HUES48 (cell line): ENCODE data around the gene BPTF.
A peak's percentile ranks its signal among the peaks of the same experiment; 100 is the strongest.
"Not testable (repeated sequence)": the region's sequence is repeated elsewhere in the genome, so short reads cannot be mapped to it uniquely, and the experiment has no call there.

Experiments
- H3K27ac ChIP-seq: one replicate; pipeline ENCODE4 v1.7.0; 2013; ENCODE audit warnings: low read depth, low read length, inconsistent platforms
- H3K27me3 ChIP-seq: 2 replicates; pipeline ENCODE4 v1.6.1; 2013; ENCODE audit warnings: mild to moderate bottlenecking, low read length; ENCODE audit not compliant: control insufficient read depth, insufficient read depth
- H3K36me3 ChIP-seq: 2 replicates; pipeline ENCODE4 v1.6.1; 2013; ENCODE audit warnings: low read length; ENCODE audit not compliant: control insufficient read depth, insufficient read depth
- H3K4me1 ChIP-seq: 2 replicates; pipeline ENCODE4 v1.6.1; 2013; ENCODE audit warnings: mild to moderate bottlenecking, low read length; ENCODE audit not compliant: control insufficient read depth, insufficient read depth
- H3K4me3 ChIP-seq: 2 replicates; pipeline ENCODE4 v1.5.1; 2013; ENCODE audit warnings: mild to moderate bottlenecking, low read depth, low read length
- H3K9ac ChIP-seq: 2 replicates; pipeline ENCODE4 v1.6.1; 2013; ENCODE audit warnings: mild to moderate bottlenecking, low read depth, low read length, moderate library complexity
- H3K9me3 ChIP-seq: 2 replicates; pipeline ENCODE4 v1.6.1; 2013; ENCODE audit warnings: low read length; ENCODE audit not compliant: control insufficient read depth, insufficient read depth

Gene BPTF

DNA sequence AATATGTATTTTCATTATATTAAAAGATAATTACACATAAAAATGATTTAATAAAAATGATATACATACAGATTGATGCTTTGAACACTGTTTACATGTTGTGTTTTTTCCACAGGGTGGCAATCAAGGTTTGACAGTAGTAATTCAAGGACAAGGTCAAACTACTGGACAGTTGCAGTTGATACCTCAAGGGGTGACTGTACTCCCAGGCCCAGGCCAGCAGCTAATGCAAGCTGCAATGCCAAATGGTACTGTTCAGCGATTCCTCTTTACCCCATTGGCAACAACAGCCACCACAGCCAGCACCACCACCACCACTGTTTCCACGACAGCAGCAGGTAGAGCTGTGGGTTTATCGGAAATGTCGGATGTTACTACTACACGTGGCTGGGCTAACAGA is 118.7 kb downstream of the BPTF start:
- H3K9ac ChIP-seq = no peak overlapping the region
- H3K27me3 ChIP-seq = no peaks in the 10 kb centered on the region
- no peak overlapping the region for H3K4me3 ChIP-seq
- H3K4me1 ChIP-seq = no peaks in the 10 kb centered on the region
- H3K27ac ChIP-seq = no peak overlapping the region
- no peaks in the 10 kb centered on the region for H3K9me3 ChIP-seq
- H3K36me3 ChIP-seq = peaks cover 100% of the 10 kb centered on the region

DNA sequence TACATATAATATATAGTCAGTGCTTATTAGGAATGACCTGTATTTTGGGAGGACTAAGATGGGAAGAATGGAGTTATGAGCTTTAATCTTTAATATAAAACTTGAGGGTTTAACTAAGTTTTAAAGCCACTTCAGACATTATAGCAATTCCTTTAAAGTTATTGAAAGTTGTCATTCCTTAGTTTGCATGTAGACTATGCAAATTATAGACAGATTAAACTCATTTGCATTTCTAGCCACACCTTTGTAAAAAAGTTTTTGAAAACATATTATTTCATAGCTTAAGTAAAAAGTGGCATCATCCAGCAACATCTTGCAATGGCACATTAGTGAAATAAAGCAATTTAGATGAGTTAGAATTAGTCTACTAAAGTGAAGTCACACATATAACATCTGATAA is 121.2 kb downstream of the BPTF start:
- no peak overlapping the region for H3K9ac ChIP-seq
- no peaks in the 10 kb centered on the region for H3K4me1 ChIP-seq
- no peak overlapping the region for H3K27ac ChIP-seq
- H3K27me3 ChIP-seq = no peaks in the 10 kb centered on the region
- no peaks in the 10 kb centered on the region for H3K9me3 ChIP-seq
- no peak overlapping the region for H3K4me3 ChIP-seq
- peaks cover 99% of the 10 kb centered on the region for H3K36me3 ChIP-seq

DNA sequence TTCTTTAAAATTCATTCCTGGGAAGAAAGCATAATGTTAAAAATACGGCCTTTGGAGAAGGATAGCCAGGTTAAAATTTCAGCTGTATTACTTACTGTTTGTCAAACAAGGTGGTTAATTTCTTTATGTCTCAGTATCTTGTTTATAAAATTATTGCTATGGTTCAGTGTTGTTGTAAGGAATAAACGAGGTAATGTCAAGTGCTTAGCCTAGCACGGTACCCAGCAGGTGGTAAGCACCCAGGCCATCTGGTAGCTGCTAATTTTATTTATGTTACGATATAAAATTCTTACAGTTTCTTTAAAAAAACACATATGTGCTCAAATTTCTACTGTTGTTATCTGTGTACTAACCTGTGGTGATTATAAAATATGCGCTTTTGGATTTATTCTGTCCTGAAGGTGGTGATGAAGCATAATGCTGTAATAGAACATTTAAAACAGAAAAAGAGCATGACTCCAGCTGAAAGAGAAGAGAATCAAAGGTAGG is 122.1 kb downstream of the BPTF start:
- Histone ChIP-seq H3K4me3 (no peak overlapping the region), H3K9ac (no peak overlapping the region), H3K9me3 (no peaks in the 10 kb centered on the region), H3K36me3 (peaks cover 99% of the 10 kb centered on the region), H3K4me1 (no peaks in the 10 kb centered on the region), H3K27ac (no peak overlapping the region), H3K27me3 (no peaks in the 10 kb centered on the region)

DNA sequence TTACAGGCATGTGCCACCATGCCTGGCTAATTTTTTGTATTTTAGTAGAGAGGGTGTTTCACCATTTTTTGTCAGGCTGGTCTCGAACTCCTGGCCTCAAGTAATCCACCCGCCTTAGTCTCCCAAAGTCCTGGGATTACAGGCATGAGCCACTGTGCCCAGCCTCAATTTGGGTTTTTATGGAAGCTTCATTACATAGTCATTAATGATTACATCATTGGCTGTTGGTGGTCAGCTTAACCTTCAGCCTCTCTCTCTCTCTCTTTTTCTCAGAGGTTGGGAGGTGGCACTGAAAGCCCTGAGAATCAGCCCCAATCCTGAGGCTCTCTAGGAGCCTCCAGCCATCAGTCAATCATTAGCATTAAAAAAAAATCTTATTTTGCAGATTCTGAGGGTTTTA is 125.6 kb downstream of the BPTF start:
- Histone ChIP-seq H3K27ac (no peak overlapping the region), H3K36me3 (peaks cover 90% of the 10 kb centered on the region), H3K9ac (no peak overlapping the region), H3K4me1 (no peaks in the 10 kb centered on the region), H3K27me3 (no peaks in the 10 kb centered on the region), H3K9me3 (no peaks in the 10 kb centered on the region), H3K4me3 (no peak overlapping the region)

DNA sequence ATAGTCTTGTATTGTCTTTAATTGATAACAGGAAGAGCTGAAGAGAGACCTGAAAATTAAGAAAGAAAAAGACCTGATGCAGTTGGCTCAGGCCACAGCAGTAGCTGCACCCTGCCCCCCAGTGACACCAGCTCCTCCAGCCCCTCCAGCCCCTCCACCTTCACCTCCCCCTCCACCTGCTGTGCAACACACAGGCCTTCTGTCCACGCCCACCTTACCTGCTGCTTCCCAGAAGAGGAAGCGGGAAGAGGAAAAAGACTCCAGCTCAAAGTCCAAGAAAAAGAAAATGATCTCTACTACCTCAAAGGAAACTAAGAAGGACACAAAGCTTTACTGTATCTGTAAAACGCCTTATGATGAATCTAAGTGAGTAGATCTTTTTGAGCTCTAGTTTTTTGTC is 134.2 kb downstream of the BPTF start:
- Histone ChIP-seq H3K27ac (peak overlapping the region; percentile 45), H3K9me3 (no peaks in the 10 kb centered on the region), H3K9ac (no peak overlapping the region), H3K36me3 (peaks cover 59% of the 10 kb centered on the region), H3K27me3 (no peaks in the 10 kb centered on the region), H3K4me3 (no peak overlapping the region), H3K4me1 (no peaks in the 10 kb centered on the region)

DNA sequence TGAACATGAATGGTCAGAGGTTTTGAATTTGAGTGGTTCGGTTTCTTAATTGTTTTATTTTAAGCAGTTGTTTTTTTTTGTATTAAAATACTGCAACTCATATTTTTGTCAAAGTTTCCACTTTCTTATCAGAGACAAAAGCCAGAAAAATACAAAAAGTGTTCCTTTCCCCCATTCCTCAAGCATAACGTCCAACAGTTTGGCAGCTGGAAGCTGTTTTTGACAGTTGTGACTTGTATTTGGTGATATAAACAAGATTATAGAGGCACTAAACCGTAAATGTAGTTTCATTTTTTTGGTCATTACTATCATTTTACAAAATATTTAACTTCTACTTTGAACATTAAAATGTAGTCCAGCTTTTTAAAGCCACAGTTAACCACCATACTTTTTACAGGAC is 135.0 kb downstream of the BPTF start:
- H3K36me3 ChIP-seq = peaks cover 61% of the 10 kb centered on the region
- H3K4me3 ChIP-seq, H3K4me1 ChIP-seq, H3K9me3 ChIP-seq, H3K27me3 ChIP-seq, H3K9ac ChIP-seq, H3K27ac ChIP-seq: not testable (repeated sequence)

DNA sequence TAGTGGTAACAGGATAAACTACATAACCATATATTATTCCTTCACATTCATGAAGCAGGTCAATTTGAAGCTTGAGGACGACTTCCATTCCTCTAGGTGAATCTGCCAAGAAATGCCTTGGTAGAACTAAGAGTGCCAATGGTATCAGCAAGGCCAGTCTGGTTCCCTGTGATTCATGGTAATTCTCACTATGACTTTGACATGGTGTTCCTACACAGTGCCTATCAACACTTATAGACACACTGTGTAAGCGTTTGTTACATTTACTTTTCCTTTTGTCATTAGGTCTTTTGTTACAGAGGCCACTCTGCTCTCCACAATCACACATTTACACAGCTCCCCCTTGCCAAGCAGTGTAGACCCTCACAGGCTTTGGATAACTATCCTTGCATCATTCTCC is 136.9 kb downstream of the BPTF start:
- not testable (repeated sequence) for H3K9me3 ChIP-seq, H3K27me3 ChIP-seq, H3K9ac ChIP-seq, H3K4me1 ChIP-seq, H3K27ac ChIP-seq, H3K4me3 ChIP-seq
- peaks cover 73% of the 10 kb centered on the region for H3K36me3 ChIP-seq

DNA sequence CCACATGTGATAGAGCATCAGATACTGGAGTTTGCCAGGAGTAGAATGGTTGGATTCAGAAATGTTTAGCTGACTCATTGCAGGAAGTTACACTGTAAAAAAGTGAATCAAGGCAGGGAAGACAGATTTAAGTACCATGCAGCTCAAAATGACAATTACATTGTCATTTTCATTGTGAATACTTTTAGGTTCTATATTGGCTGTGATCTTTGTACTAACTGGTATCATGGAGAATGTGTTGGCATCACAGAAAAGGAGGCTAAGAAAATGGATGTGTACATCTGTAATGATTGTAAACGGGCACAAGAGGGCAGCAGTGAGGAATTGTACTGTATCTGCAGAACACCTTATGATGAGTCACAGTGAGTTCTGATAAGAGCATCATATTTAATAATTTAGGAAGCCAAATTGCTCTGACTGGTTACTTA is 137.9 kb downstream of the BPTF start:
- not testable (repeated sequence) for H3K27me3 ChIP-seq, H3K4me1 ChIP-seq, H3K9me3 ChIP-seq, H3K4me3 ChIP-seq, H3K9ac ChIP-seq, H3K27ac ChIP-seq
- peaks cover 76% of the 10 kb centered on the region for H3K36me3 ChIP-seq

DNA sequence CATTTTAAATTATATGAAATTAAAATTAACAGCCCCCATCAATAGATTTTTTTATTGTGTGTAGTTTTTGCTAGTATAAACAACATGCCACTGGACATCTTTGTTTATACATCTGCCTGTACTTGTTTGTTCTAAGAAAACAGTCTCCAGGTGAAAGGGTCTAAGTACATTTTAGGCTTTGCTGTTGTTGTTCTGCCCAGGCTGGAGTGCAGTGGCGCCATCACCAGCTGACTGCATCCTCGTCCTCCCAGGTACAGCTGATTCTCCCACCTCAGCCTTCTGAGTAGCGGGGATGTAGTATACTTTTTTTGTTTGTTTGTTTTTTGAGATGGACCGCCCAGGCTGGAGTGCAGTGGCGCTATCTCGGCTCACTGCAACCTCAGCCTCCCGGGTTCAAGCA is 145.5 kb downstream of the BPTF start:
- Histone ChIP-seq H3K4me3 (no peak overlapping the region), H3K9ac (no peak overlapping the region), H3K27ac (no peak overlapping the region), H3K4me1 (peaks cover 13% of the 10 kb centered on the region), H3K27me3 (no peaks in the 10 kb centered on the region), H3K36me3 (peaks cover 52% of the 10 kb centered on the region), H3K9me3 (no peaks in the 10 kb centered on the region)

DNA sequence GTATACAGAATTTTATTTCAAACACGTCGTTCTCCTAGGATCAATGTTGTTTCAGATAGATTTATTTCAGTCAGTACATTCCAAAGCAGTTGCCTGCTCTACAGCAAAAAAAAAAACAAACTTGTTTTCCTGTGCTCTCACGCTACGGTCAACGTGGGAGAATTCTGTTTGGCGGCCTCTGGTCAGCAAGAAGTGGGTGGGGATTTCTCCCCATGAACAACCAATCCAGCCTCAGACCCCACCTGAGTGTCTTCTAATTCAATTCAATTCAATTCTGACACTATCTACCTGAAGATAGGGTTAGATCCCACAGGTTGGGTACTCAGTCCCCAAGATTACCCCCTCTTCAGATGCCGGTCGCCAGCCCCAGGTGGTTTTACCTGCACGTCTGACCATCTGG is 148.9 kb downstream of the BPTF start:
- peaks cover 39% of the 10 kb centered on the region for H3K36me3 ChIP-seq
- peak overlapping the region; percentile 84 for H3K9ac ChIP-seq
- no peaks in the 10 kb centered on the region for H3K27me3 ChIP-seq
- no peaks in the 10 kb centered on the region for H3K9me3 ChIP-seq
- peaks cover 17% of the 10 kb centered on the region for H3K4me1 ChIP-seq
- peak overlapping the region; percentile 99 for H3K27ac ChIP-seq
- H3K4me3 ChIP-seq = peak overlapping the region; percentile 74

DNA sequence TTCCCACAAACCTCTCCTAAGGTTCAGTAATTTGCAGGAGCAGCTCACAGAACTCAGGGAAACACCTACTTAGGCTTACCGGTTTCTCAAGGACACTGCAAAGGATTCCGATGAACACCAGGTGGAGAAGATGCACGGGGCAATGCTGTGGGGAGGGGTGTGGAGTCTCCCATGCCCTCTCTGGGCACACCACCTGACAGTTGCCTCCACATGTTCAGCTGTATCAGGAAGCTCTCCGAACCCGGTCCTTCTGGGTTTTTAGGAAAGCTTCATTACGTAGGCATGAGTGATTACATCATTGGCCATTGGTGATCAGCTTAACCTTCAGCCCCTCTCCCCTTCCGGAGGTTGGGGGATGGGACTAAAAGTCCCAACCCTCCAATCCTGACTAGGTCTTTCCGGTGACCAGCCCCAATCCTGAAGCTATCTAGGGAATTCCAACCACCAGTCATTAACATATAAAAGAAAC is 149.3 kb downstream of the BPTF start:
- Histone ChIP-seq H3K27me3 (no peaks in the 10 kb centered on the region), H3K4me3 (peak overlapping the region; percentile 74)

DNA sequence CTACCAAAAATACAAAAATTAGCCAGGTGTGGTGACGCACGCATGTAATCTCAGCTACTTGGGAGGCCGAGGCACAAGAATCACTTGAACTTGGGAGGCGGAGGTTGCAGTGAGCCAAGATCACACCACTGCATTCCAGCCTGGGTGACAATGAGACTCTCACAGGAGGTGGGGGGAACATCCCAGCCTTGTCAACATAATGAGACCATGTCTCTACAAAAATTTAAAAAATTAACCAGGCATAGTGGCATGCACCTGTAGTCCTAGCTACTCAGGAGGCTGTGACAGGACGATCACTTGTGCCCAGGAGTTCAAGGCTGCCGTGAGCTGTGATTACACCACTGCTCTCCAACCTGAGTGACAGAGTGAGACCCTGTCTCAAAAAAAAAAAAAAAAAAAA is 151.0 kb downstream of the BPTF start:
- not testable (repeated sequence) for H3K9ac ChIP-seq, H3K27ac ChIP-seq, H3K9me3 ChIP-seq, H3K4me3 ChIP-seq, H3K27me3 ChIP-seq
- Histone ChIP-seq H3K4me1 (peaks cover 17% of the 10 kb centered on the region), H3K36me3 (peaks cover 28% of the 10 kb centered on the region)

More for the DNA sequence above, 149.3 kb downstream of the BPTF start:
- Histone ChIP-seq H3K9me3 (no peaks in the 10 kb centered on the region), H3K36me3 (peaks cover 39% of the 10 kb centered on the region), H3K4me1 (peaks cover 17% of the 10 kb centered on the region), H3K27ac (peak overlapping the region; percentile 99), H3K9ac (peak overlapping the region; percentile 84)
